K562 (cell line): ENCODE data around the gene ACBD6. TPM values are rescaled to one million over a fixed set of nuclear protein-coding genes. Genes with fewer than 3 reads are reported as not detected.

Experiments
- ATAC-seq: fragments of 200-7000 bp; cut with Tn5 transposase; 3 replicates; pipeline ENCODE4 v1.9.1; 2020; ENCODE audit warnings: moderate library complexity
- BruUV-seq: library from RNA; stranded (reverse); fragments of 400-500 nt; replicated peaks from 2 replicates; lab custom pipeline; 2021; lab: Mats Ljungman, UMichigan
- CTCF ChIA-PET: fragments of 300-600 bp; formaldehyde crosslinking; extraction: SDS; loops from one replicate; lab custom pipeline; 2021; ENCODE audit warnings: low intra/inter-chr PET ratio; lab: Yijun Ruan, JAX
- POLR2A ChIA-PET: fragments of 300-600, 350-650 bp; sonication (Branson Sonifier 250); formaldehyde crosslinking; extraction: SDS; loops from one replicate; lab custom pipeline; 2021; ENCODE audit warnings: antibody characterized with exemption, inconsistent platforms; lab: Yijun Ruan, JAX
- DNase-seq, 4 experiments: peaks; one replicate each; pipeline versions ENCODE4 v3.0.0 to v3.0.0-alpha.2; 2011 to 2018; ENCODE audit warnings: low spot score in 3 of 4, mixed read lengths in 3 of 4; ENCODE audit errors: extremely low read depth in 1 of 4
- FAIRE-seq: peaks from 2 replicates; lab custom pipeline; 2011; peaks lifted over from hg19 to GRCh38; lab: Jason Lieb, UNC
- H2AFZ ChIP-seq: 2 replicates; pipeline ENCODE4 v1.6.0; 2011; ENCODE audit warnings: low read depth, low read length, control low read depth, inconsistent platforms
- H3K27ac ChIP-seq: fragments of 200-600 bp; 3 replicates; pipeline ENCODE4 v1.8.0; 2011; ENCODE audit warnings: low read depth, mild to moderate bottlenecking, control low read depth, inconsistent platforms, low read length, moderate library complexity, mixed read lengths; ENCODE audit errors: extremely low read depth
- H3K27me3 ChIP-seq, 2 experiments: fragments of 300-600 bp in 1 of 2; 2 replicates in 1 of 2; 3 replicates in 1 of 2; pipeline versions ENCODE4 v1.6.0 to v1.8.0; 2011; ENCODE audit warnings: inconsistent platforms in 2 of 2, low read length in 2 of 2, mild to moderate bottlenecking in 1 of 2, mixed read lengths in 1 of 2, moderate library complexity in 1 of 2; ENCODE audit not compliant: control insufficient read depth in 2 of 2, insufficient read depth in 2 of 2
- H3K36me3 ChIP-seq: fragments of 300-600 bp; 3 replicates; pipeline ENCODE4 v1.8.0; 2011; ENCODE audit warnings: mild to moderate bottlenecking, low read length, inconsistent platforms; ENCODE audit not compliant: control insufficient read depth, insufficient read depth
- H3K4me1 ChIP-seq, 2 experiments: fragments of 200-600 bp in 1 of 2; replicated peaks in 1 of 2; 2 replicates in 1 of 2; 3 replicates in 1 of 2; pipeline versions ENCODE4 v1.5.1 to v1.8.0; 2011; ENCODE audit warnings: inconsistent platforms in 2 of 2, low read length in 2 of 2, mild to moderate bottlenecking in 1 of 2, mixed read lengths in 1 of 2, moderate library complexity in 1 of 2; ENCODE audit not compliant: control insufficient read depth in 2 of 2, insufficient read depth in 2 of 2
- H3K4me2 ChIP-seq: 2 replicates; pipeline ENCODE4 v1.6.1; 2011; ENCODE audit warnings: low read length, control low read depth, inconsistent platforms, mixed read lengths; ENCODE audit not compliant: insufficient read depth
- H3K4me3 ChIP-seq: fragments of 200-600 bp; sonication (generic), shearing (Covaris generic); 2 replicates; pipeline ENCODE4 v1.5.1; 2016; ENCODE audit warnings: control low read depth, inconsistent platforms
- H3K79me2 ChIP-seq: fragments of 200-600 bp; 3 replicates; pipeline ENCODE4 v1.8.0; 2011; ENCODE audit warnings: low read length, inconsistent platforms; ENCODE audit not compliant: control insufficient read depth, insufficient read depth
- H3K9ac ChIP-seq, 2 experiments: 2 replicates each; pipeline versions ENCODE4 v1.6.0 to v1.6.1; 2011; ENCODE audit warnings: low read depth in 2 of 2, low read length in 2 of 2, control low read depth in 1 of 2, inconsistent platforms in 1 of 2, mild to moderate bottlenecking in 1 of 2, mixed read lengths in 1 of 2; ENCODE audit not compliant: insufficient read depth in 1 of 2
- H3K9me1 ChIP-seq: one replicate; pipeline ENCODE4 v1.6.0; 2011; ENCODE audit warnings: inconsistent platforms, mild to moderate bottlenecking, low read length, moderate library complexity; ENCODE audit not compliant: control insufficient read depth, insufficient read depth
- H3K9me3 ChIP-seq: replicated peaks from 2 replicates; pipeline ENCODE4 v1.5.1; 2011; ENCODE audit warnings: low read depth, low read length, inconsistent platforms; ENCODE audit not compliant: control insufficient read depth, insufficient read depth
- H4K20me1 ChIP-seq: replicated peaks from 2 replicates; pipeline ENCODE4 v1.6.1; 2011; ENCODE audit warnings: low read length, inconsistent platforms, mixed read lengths; ENCODE audit not compliant: control insufficient read depth, insufficient read depth
- ELF1 ChIP-seq: fragments of 200-800 bp; sonication (Bioruptor generic); IDR thresholded peaks from 2 replicates; pipeline ENCODE4 v1.6.1; 2016; ENCODE audit warnings: missing genetic modification characterization, missing compliant biosample characterization
- ESRRB ChIP-seq: fragments of 250-450 bp; sonication (Bioruptor Pico); IDR thresholded peaks from 2 replicates; pipeline ENCODE4 v1.5.0; 2020; ENCODE audit warnings: mild to moderate bottlenecking, moderate library complexity, borderline replicate concordance
- GATAD2A ChIP-seq: fragments of 450-650 bp; IDR thresholded peaks from 2 replicates; pipeline ENCODE4 v1.6.1; 2017
- KLF1 ChIP-seq: fragments of 450-650 bp; IDR thresholded peaks from 2 replicates; pipeline ENCODE4 v1.6.1; 2016; ENCODE audit warnings: missing genetic modification characterization, missing compliant biosample characterization
- MEF2A ChIP-seq: IDR thresholded peaks from 2 replicates; pipeline ENCODE4 v1.6.1; 2011; ENCODE audit warnings: low read depth, mild to moderate bottlenecking, low read length, moderate library complexity; ENCODE audit not compliant: control insufficient read depth
- SNAPC5 ChIP-seq: fragments of 250-450 bp; sonication (Bioruptor Pico); IDR thresholded peaks from 2 replicates; pipeline ENCODE4 v1.8.0; 2021; ENCODE audit warnings: moderate library complexity, mild to moderate bottlenecking, inconsistent platforms
- ZNF274 ChIP-seq: IDR thresholded peaks from 2 replicates; pipeline ENCODE4 v1.6.1; 2011; ENCODE audit warnings: low read depth, mild to moderate bottlenecking, low read length, moderate library complexity, borderline replicate concordance
- WGBS: fragments of 100-300 bp; shearing (Covaris generic); methylation state at CpG from one replicate; pipeline ENCODE4 v1.1.6; 2016; ENCODE audit warnings: low coverage, mixed read lengths; ENCODE audit not compliant: insufficient coverage; ENCODE audit errors: missing lambda C conversion rate; 5-methylcytosine and 5-hydroxymethylcytosine counted together
- in situ Hi-C: fragments of 300-500 bp; cut with MboI; formaldehyde crosslinking; loops from 4 replicates; pipeline ENCODE4 v1.15.0; 2018; ENCODE audit warnings: inconsistent platforms, mixed read lengths
- intact Hi-C: fragments of 100-400 bp; cut with micrococcal nuclease; formaldehyde crosslinking; loops from 2 replicates; pipeline ENCODE4 v1.14.2; 2022
- polyA plus RNA-seq, 8 experiments: library from polyadenylated mRNA; depleted of rRNA in 4 of 8; stranded (reverse) in 5 of 8; unstranded in 3 of 8; fragments of >200 nt; fragmentation: Nextera tagmentation in 2 of 8; fragmentation: Illumina TruSeq in 1 of 8; extraction: Ambion mirVana in 2 of 8; extraction: Trizol in 1 of 8; gene quantifications; 2 replicates each; pipeline versions ENCODE4 v1.2.1 to v1.2.3, GENCODE V29; 2011 to 2014; ENCODE audit warnings: inconsistent platforms in 1 of 8, missing spikeins in 1 of 8
- total RNA-seq, 7 experiments: library from RNA; depleted of rRNA in 6 of 7; stranded (reverse); fragments of >200 nt in 6 of 7; fragmentation: Illumina TruSeq in 2 of 7; extraction: Trizol in 2 of 7; gene quantifications; 2 replicates each; pipeline versions ENCODE4 v1.2.1 to v1.2.3, GENCODE V29; 2011 to 2021; ENCODE audit warnings: low replicate concordance in 1 of 7

Gene ACBD6
- total and polyA plus RNA-seq, 9 of the 15 experiments (the other 6 are each of a cell fraction or from before 2014, with no cell fraction given), result 16.9 to 107 (median 77.7) TPM

- H2AFZ ChIP-seq, result peak overlapping the region; percentile 21; the same call in 1 of the 2 replicates
- no peaks in the 10 kb centered on the region for H4K20me1 ChIP-seq
- WGBS, result 61% methylated on average over 7 of the region's 7 CpGs
- H3K9me3 ChIP-seq, result no peaks in the 10 kb centered on the region
- no peak overlapping the region for H3K4me2 ChIP-seq
- ATAC-seq, result no peak
- no TSS peak for BruUV-seq
- peaks cover 0 to 8% of the 10 kb centered on the region in 2 experiments; a peak in 2 of 5 replicates for H3K4me1 ChIP-seq
- ChIA-PET POLR2A (interaction anchor here (0.6 to 1.9 kb wide), 7 partner anchors 9 to 245 kb away, joined by 3 to 5 read pairs (median 3); no protein-coding TSS in a partner anchor), CTCF (no interaction called here)
- intact Hi-C loops, result no loop called here
- no peak overlapping the region for H3K27ac ChIP-seq
- in situ Hi-C loops, result loop anchor here (5.0 kb wide), 1 partner anchor 323 kb away; no protein-coding TSS in a partner anchor
- no peaks in the 10 kb centered on the region for H3K36me3 ChIP-seq
- DNase-seq, result no peak
- no peak overlapping the region for H3K9ac ChIP-seq
- TF ChIP-seq MEF2A, result no peak
- no peak for TF ChIP-seq SNAPC5 (CRISPR knock-in tag)
- no peak for TF ChIP-seq ELF1 (tag)
- no peak for TF ChIP-seq KLF1 (tag)
- TF ChIP-seq ZNF274, result no peak
- TF ChIP-seq ESRRB (CRISPR knock-in tag), result no peak
- TF ChIP-seq GATAD2A, result no peak
- H3K27me3 ChIP-seq, result no peaks in the 10 kb centered on the region
- H3K79me2 ChIP-seq, result no peaks in the 10 kb centered on the region
- H3K4me3 ChIP-seq, result no peak overlapping the region
- FAIRE-seq, result no peak
- no peaks in the 10 kb centered on the region for H3K9me1 ChIP-seq
Measured at GRCh38 chr1:180539136-180539535, 36.8 kb upstream of the ACBD6 start.
